ENCODE measurements around the gene ROBO3.

ROBO3 gene

GRCh38 chr11:124889191-124890091 lies 24.2 kb downstream of the ROBO3 start:
- ChIA-PET POLR2A (interaction anchor here (1.0 to 1.4 kb wide), 2 partner anchors 9 to 13 kb away, joined by 4 to 5 read pairs; no protein-coding TSS in a partner anchor), CTCF (interaction anchor here (1.1 to 4.1 kb wide), 9 partner anchors 9 to 456 kb away, joined by 3 to 32 read pairs (median 6); partner anchors contain the start of gene HEPN1)
- DNase-seq (ENCODE audit: low read depth, low spot score), result no peak
- no peak for TF ChIP-seq CTCF (IDR thresholded peaks at IDR 0.05; ENCODE audit: insufficient read depth, low read length, missing control alignments)
- no peak overlapping the region for H3K4me3 ChIP-seq (ENCODE audit: low read depth, low read length)

- ChIA-PET CTCF (interaction anchor here (1.0 to 3.7 kb wide), 6 partner anchors 8 to 29 kb away, joined by 3 to 26 read pairs (median 5); partner anchors contain the start of gene HEPN1), POLR2A (interaction anchor here (1.4 kb wide), 1 partner anchor 14 kb away, joined by 5 read pairs; no protein-coding TSS in a partner anchor)
- no peak overlapping the region for H3K4me3 ChIP-seq (ENCODE audit: low read depth, low read length)
- no peak for DNase-seq (ENCODE audit: low read depth, low spot score)
- no peak for TF ChIP-seq CTCF (IDR thresholded peaks at IDR 0.05; ENCODE audit: insufficient read depth, low read length, missing control alignments)
Observed at GRCh38 chr11:124890151-124890550, 24.9 kb downstream of the ROBO3 start.

- TF ChIP-seq CTCF (IDR thresholded peaks at IDR 0.05; ENCODE audit: insufficient read depth, low read length, missing control alignments), result no peak
- no peak overlapping the region for H3K4me3 ChIP-seq (ENCODE audit: low read depth, low read length)
- POLR2A ChIA-PET, result no interaction called here
- no peak for DNase-seq (ENCODE audit: low read depth, low spot score)
- CTCF ChIA-PET, result interaction anchor here (1.0 to 3.7 kb wide), 7 partner anchors 8 to 28 kb away, joined by 3 to 26 read pairs (median 4); partner anchors contain the start of gene HEPN1
Observed at GRCh38 chr11:124890683-124891372, 25.6 kb downstream of the ROBO3 start.

GRCh38 chr11:124891373-124891861 lies 26.2 kb downstream of the ROBO3 start:
- ChIA-PET CTCF (interaction anchor here (1.1 to 3.7 kb wide), 4 partner anchors 8 to 247 kb away, joined by 3 to 26 read pairs (median 6); no protein-coding TSS in a partner anchor), POLR2A (interaction anchor here (0.8 kb wide), 1 partner anchor 15 kb away, joined by 3 read pairs; no protein-coding TSS in a partner anchor)
- peak; percentile 17 for TF ChIP-seq CTCF (IDR thresholded peaks at IDR 0.05; ENCODE audit: insufficient read depth, low read length, missing control alignments)
- no peak for DNase-seq (ENCODE audit: low read depth, low spot score)
- H3K4me3 ChIP-seq (ENCODE audit: low read depth, low read length), result no peak overlapping the region

- TF ChIP-seq CTCF (IDR thresholded peaks at IDR 0.05; ENCODE audit: insufficient read depth, low read length, missing control alignments), result no peak
- ChIA-PET CTCF (interaction anchor here (0.9 to 3.7 kb wide), 4 partner anchors 10 to 248 kb away, joined by 3 to 26 read pairs (median 3); no protein-coding TSS in a partner anchor), POLR2A (interaction anchor here (0.8 kb wide), 1 partner anchor 16 kb away, joined by 3 read pairs; no protein-coding TSS in a partner anchor)
- DNase-seq (ENCODE audit: low read depth, low spot score), result no peak
- no peak overlapping the region for H3K4me3 ChIP-seq (ENCODE audit: low read depth, low read length)
Observed at GRCh38 chr11:124892146-124892545, 26.9 kb downstream of the ROBO3 start.

All from AG04449 (cell line).